ENCODE results near the gene AGBL4. TPM values are rescaled to one million over a fixed set of nuclear protein-coding genes. Genes with fewer than 3 reads are reported as not detected.

AGBL4 gene
- total RNA-seq, 3 donors from 2014 or later = 0.46 to 0.57 TPM; not detected in 1

- DNase-seq = no peak
- Histone ChIP-seq H3K9me3 (peaks cover 18% of the 10 kb centered on the region), H3K4me3 (no peak overlapping the region), H3K36me3 (ENCODE audit: low read depth) (no peaks in the 10 kb centered on the region), H3K4me1 (ENCODE audit: low read depth) (no peaks in the 10 kb centered on the region)
- no peak for ATAC-seq
- no peak for TF ChIP-seq CTCF (IDR thresholded peaks at IDR 0.05)
- intact Hi-C loops (cut with DNase I, micrococcal nuclease) = no loop called here
Observed at GRCh38 chr1:49686107-49686506, 337.6 kb downstream of the AGBL4 start.

GRCh38 chr1:49677706-49678105, 346.0 kb downstream of the AGBL4 start:
- no peak overlapping the region for H3K4me3 ChIP-seq
- no peaks in the 10 kb centered on the region for H3K36me3 ChIP-seq (ENCODE audit: low read depth)
- no peaks in the 10 kb centered on the region for H3K4me1 ChIP-seq (ENCODE audit: low read depth)
- no peak for TF ChIP-seq CTCF (IDR thresholded peaks at IDR 0.05)
- ATAC-seq (no peak), DNase-seq (no peak)
- intact Hi-C loops (cut with DNase I, micrococcal nuclease) = no loop called here
- peaks cover under 1% of the 10 kb centered on the region for H3K9me3 ChIP-seq

- Histone ChIP-seq H3K4me1 (ENCODE audit: low read depth) (no peaks in the 10 kb centered on the region), H3K9me3 (peaks cover 19% of the 10 kb centered on the region), H3K4me3 (no peak overlapping the region), H3K36me3 (ENCODE audit: low read depth) (no peaks in the 10 kb centered on the region)
- ATAC-seq = no peak
- TF ChIP-seq CTCF (IDR thresholded peaks at IDR 0.05) = no peak
- intact Hi-C loops (cut with DNase I, micrococcal nuclease) = no loop called here
- no peak for DNase-seq
Observed at GRCh38 chr1:49651136-49651535, 372.6 kb downstream of the AGBL4 start.

- H3K4me1 ChIP-seq (ENCODE audit: low read depth) = no peaks in the 10 kb centered on the region
- intact Hi-C loops (cut with DNase I, micrococcal nuclease) = no loop called here
- DNase-seq = no peak
- H3K36me3 ChIP-seq (ENCODE audit: low read depth) = no peaks in the 10 kb centered on the region
- H3K4me3 ChIP-seq = no peak overlapping the region
- ATAC-seq = no peak
- no peak for TF ChIP-seq CTCF (IDR thresholded peaks at IDR 0.05)
- H3K9me3 ChIP-seq = peaks cover 14% of the 10 kb centered on the region
Observed at GRCh38 chr1:49630156-49630555, 393.6 kb downstream of the AGBL4 start.

GRCh38 chr1:49627781-49628180, 396.0 kb downstream of the AGBL4 start:
- ATAC-seq = no peak
- intact Hi-C loops (cut with DNase I, micrococcal nuclease) = no loop called here
- no peak for DNase-seq
- Histone ChIP-seq H3K9me3 (peaks cover 14% of the 10 kb centered on the region), H3K36me3 (ENCODE audit: low read depth) (no peaks in the 10 kb centered on the region), H3K4me3 (no peak overlapping the region), H3K4me1 (ENCODE audit: low read depth) (no peaks in the 10 kb centered on the region)
- no peak for TF ChIP-seq CTCF (IDR thresholded peaks at IDR 0.05)

DNA sequence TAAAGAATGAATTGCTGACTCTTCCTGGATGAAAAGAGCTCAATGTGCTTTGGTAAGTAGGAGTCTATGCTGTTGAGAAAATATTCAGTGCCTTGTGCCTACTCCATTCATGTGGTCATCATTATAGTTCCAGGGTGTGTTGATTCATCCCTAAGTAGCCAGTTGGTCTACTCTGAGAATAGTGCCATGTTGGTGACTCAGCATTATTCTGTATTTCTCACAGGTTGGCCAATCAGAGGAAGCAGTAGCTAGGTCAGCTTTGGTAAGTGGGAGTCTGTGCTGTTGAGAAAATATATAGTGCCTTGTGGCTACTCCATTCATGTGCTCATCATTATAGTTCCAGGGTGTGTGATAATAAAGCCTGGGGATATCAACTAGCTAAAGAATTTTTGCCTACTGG, 397.3 kb downstream of the AGBL4 start:
- Histone ChIP-seq H3K4me1 (ENCODE audit: low read depth) (no peaks in the 10 kb centered on the region), H3K4me3 (no peak overlapping the region), H3K36me3 (ENCODE audit: low read depth) (no peaks in the 10 kb centered on the region), H3K9me3 (peaks cover 10% of the 10 kb centered on the region)
- ATAC-seq (no peak), DNase-seq (no peak)
- TF ChIP-seq CTCF (IDR thresholded peaks at IDR 0.05) = no peak
- intact Hi-C loops (cut with DNase I, micrococcal nuclease) = no loop called here
